Progenitor cell of endocrine pancreas (in vitro differentiated cells): ENCODE results near the gene NUAK2. TPM values are rescaled to one million over a fixed set of nuclear protein-coding genes. Genes with fewer than 3 reads are reported as not detected.

Source experiments
- DNase-seq: peaks from one replicate; pipeline ENCODE4 v3.0.0; 2021; ENCODE audit warnings: low spot score; ENCODE audit not compliant: unreplicated experiment
- H3K27ac Mint-ChIP-seq: 2 replicates; pipeline ENCODE4 v1.8.0; 2021; ENCODE audit warnings: mild to moderate bottlenecking, moderate library complexity, mixed read lengths
- H3K27me3 Mint-ChIP-seq: 2 replicates; pipeline ENCODE4 v1.8.0; 2021; ENCODE audit warnings: mixed read lengths
- H3K36me3 Mint-ChIP-seq: 2 replicates; pipeline ENCODE4 v1.8.0; 2022; ENCODE audit warnings: mixed read lengths; ENCODE audit not compliant: insufficient read depth
- H3K4me1 Mint-ChIP-seq: 2 replicates; pipeline ENCODE4 v1.8.0; 2021; ENCODE audit warnings: low read depth, mixed read lengths
- H3K4me3 Mint-ChIP-seq: 2 replicates; pipeline ENCODE4 v1.8.0; 2021; ENCODE audit warnings: low read depth, mild to moderate bottlenecking, moderate library complexity, mixed read lengths
- H3K9me3 Mint-ChIP-seq: 2 replicates; pipeline ENCODE4 v1.8.0; 2021; ENCODE audit warnings: low read depth, mixed read lengths
- total RNA-seq: library from RNA; stranded (reverse); gene quantifications from 2 replicates; pipeline ENCODE4 v1.2.1, GENCODE V29; 2021
- TF ChIP-seq, protein P1 (sequence below): fragments of 200-600 bp; sonication (generic); IDR thresholded peaks from one replicate; pipeline ENCODE4 v1.5.0; 2021; ENCODE audit warnings: antibody characterized with exemption, mild to moderate bottlenecking; ENCODE audit not compliant: unreplicated experiment

NUAK2 gene
- total RNA-seq, 1 donor from 2014 or later, result 4.5 TPM

DNA sequence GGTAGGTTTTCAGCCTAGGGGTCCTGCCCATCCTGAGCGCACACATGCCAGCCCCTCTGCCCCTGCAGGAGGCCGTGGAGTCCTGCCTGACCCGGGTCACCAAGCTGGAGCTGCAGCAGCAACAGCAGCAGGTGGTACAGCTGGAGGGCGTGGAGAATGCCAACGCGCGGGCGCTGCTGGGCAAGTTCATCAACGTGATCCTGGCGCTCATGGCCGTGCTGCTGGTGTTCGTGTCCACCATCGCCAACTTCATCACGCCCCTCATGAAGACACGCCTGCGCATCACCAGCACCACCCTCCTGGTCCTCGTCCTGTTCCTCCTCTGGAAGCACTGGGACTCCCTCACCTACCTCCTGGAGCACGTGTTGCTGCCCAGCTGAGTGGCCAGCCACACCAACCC, 49.8 kb downstream of the NUAK2 start:
- H3K27me3 Mint-ChIP-seq, result no peaks in the 10 kb centered on the region
- TF ChIP-seq, protein P1, sequence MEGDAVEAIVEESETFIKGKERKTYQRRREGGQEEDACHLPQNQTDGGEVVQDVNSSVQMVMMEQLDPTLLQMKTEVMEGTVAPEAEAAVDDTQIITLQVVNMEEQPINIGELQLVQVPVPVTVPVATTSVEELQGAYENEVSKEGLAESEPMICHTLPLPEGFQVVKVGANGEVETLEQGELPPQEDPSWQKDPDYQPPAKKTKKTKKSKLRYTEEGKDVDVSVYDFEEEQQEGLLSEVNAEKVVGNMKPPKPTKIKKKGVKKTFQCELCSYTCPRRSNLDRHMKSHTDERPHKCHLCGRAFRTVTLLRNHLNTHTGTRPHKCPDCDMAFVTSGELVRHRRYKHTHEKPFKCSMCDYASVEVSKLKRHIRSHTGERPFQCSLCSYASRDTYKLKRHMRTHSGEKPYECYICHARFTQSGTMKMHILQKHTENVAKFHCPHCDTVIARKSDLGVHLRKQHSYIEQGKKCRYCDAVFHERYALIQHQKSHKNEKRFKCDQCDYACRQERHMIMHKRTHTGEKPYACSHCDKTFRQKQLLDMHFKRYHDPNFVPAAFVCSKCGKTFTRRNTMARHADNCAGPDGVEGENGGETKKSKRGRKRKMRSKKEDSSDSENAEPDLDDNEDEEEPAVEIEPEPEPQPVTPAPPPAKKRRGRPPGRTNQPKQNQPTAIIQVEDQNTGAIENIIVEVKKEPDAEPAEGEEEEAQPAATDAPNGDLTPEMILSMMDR, result no peak
- H3K4me3 Mint-ChIP-seq, result no peak overlapping the region
- no peak overlapping the region for H3K27ac Mint-ChIP-seq
- peaks cover 2% of the 10 kb centered on the region for H3K36me3 Mint-ChIP-seq
- no peak for DNase-seq
- no peaks in the 10 kb centered on the region for H3K9me3 Mint-ChIP-seq
- H3K4me1 Mint-ChIP-seq, result peaks cover 5% of the 10 kb centered on the region

DNA sequence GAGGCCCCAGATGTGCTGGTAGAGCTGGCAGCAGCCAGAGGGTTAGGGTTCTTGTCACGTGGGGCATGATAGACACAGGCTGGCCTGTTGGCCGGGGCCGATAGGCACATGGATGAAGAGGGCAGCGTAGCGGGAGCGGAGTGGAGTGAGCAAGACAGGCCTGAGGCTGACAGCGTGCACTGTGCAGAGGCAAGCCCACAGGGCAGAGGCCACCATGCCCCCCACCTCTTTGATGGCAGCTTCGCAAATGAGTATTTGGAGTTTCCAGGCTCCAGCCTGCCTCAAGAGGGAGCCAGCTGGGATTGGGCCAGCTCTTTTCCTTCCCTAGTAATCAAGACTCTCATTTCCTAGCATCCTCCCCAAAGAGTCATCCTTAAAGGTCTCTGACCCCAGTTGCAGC, 50.3 kb downstream of the NUAK2 start:
- TF ChIP-seq, protein P1, result no peak
- DNase-seq, result no peak
- H3K36me3 Mint-ChIP-seq, result peaks cover 2% of the 10 kb centered on the region
- no peak overlapping the region for H3K27ac Mint-ChIP-seq
- H3K4me3 Mint-ChIP-seq, result no peak overlapping the region
- H3K9me3 Mint-ChIP-seq, result no peaks in the 10 kb centered on the region
- H3K27me3 Mint-ChIP-seq, result no peaks in the 10 kb centered on the region
- H3K4me1 Mint-ChIP-seq, result peaks cover 5% of the 10 kb centered on the region

DNA sequence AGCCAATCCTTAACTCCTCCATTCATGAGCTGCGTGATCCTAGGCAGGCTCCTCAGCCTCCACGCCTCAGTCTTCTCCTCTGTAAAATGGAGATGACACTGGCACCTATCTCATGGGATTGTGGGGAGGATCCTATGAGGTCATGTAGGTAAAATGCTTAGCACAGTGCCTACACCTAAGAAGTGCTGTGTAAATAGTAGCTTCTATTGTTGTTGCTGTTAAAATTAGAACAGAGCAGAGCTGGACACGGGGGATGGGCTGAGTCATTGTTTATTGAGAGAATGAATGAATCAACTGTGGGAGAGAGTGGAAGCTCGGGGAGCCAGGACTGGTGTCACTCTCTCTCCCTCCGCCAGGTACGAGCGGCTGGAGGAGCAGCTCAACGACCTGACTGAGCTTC, 50.8 kb downstream of the NUAK2 start:
- peaks cover 5% of the 10 kb centered on the region for H3K4me1 Mint-ChIP-seq
- no peaks in the 10 kb centered on the region for H3K27me3 Mint-ChIP-seq
- no peak overlapping the region for H3K27ac Mint-ChIP-seq
- no peak for DNase-seq
- no peak overlapping the region for H3K4me3 Mint-ChIP-seq
- TF ChIP-seq, protein P1, result no peak
- peaks cover 2% of the 10 kb centered on the region for H3K36me3 Mint-ChIP-seq
- no peaks in the 10 kb centered on the region for H3K9me3 Mint-ChIP-seq

DNA sequence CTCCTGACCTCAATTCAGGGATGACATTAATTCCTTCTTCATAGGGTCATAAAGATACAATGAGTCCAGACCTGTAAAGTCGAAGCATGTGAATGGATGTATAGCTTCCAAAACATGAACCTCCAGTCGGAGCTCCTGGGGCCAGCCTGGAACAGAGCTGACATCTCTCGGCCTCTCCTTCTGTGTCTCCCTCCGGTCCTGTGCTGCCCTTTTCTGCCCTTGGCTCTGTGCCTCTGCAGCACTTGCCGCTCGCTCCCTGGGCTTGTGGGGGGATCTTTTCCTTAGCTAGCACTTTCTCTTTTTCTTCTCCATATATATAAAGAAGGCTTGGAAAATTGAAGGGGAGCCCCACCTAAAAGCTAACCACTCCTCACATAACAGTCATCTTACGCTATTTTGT, 51.3 kb downstream of the NUAK2 start:
- no peaks in the 10 kb centered on the region for H3K9me3 Mint-ChIP-seq
- DNase-seq, result no peak

DNA sequence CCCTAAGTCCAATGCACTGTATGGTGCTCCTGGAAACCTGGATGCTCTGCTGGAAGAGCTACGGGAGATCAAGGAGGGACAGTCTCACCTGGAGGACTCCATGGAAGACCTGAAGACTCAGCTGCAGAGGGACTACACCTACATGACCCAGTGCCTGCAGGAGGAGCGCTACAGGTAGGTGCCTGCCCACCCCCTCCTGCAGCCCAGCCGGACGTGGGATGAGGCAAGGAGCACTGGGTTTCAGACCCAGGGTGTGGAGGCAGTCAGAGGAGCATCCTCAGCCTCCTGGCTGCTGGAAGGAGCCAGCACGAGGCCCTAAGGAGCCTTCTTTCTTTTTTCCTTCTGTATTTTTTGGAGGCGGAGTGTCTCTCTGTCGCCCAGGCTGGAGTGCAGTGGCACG, 51.8 kb downstream of the NUAK2 start:
- Mint-ChIP-seq H3K4me1 (peaks cover 5% of the 10 kb centered on the region), H3K9me3 (no peaks in the 10 kb centered on the region), H3K4me3 (no peak overlapping the region), H3K27me3 (no peaks in the 10 kb centered on the region), H3K36me3 (peaks cover 2% of the 10 kb centered on the region), H3K27ac (no peak overlapping the region)
- no peak for DNase-seq
- TF ChIP-seq, protein P1, result no peak

More for the DNA sequence above, 51.3 kb downstream of the NUAK2 start:
- Mint-ChIP-seq H3K4me3 (no peak overlapping the region), H3K27me3 (no peaks in the 10 kb centered on the region), H3K4me1 (peaks cover 5% of the 10 kb centered on the region), H3K27ac (no peak overlapping the region), H3K36me3 (peaks cover 2% of the 10 kb centered on the region)
- TF ChIP-seq, protein P1, result no peak
